ENCODE data around the gene BTBD7.

Gene BTBD7

DNA sequence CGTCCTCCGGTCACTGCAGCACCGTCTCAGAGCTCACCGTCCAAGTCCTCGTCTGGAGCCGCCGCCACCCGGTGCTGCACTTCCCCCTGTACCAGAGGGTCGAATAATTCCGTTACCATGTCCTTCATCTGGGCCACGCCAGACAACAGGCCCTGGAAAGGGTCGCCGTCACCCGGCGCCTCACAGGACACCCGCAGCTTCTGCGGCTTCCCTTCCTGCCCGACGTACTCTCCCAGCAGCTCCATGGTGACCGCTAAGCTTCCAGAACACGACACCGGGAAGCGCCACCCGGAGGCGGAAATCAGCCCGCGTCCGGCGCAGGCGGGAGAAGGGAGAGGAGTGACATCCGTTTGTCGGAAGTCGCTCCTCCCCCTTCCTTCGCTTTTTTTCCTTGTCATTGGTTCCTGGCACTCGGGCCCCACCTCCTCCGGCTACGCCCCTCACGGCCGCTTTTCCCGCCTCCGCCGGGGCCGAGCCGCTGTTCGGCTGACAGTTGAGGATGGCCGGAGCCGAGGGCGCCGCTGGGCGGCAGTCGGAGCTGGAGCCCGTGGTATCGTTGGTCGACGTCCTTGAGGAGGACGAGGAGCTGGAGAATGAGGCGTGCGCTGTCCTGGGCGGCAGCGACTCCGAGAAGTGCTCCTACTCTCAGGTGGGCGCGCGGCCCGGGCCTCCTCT is 125.9 kb downstream of the BTBD7 start, which contains the start of the genes GON7 and UBR7:
TSS of gene GON7 (minus strand) at position 273 of the 675 bp plus-strand sequence. CDS start at position 245, 28 bp downstream.
TSS of gene UBR7 (plus strand) at position 464 of the 675 bp plus-strand sequence. CDS start at position 500, 36 bp downstream.
- peak; percentile 72 to 83 for DNase-seq (ENCODE audit: low read depth in 1 of 2, low spot score in 1 of 2)

DNA sequence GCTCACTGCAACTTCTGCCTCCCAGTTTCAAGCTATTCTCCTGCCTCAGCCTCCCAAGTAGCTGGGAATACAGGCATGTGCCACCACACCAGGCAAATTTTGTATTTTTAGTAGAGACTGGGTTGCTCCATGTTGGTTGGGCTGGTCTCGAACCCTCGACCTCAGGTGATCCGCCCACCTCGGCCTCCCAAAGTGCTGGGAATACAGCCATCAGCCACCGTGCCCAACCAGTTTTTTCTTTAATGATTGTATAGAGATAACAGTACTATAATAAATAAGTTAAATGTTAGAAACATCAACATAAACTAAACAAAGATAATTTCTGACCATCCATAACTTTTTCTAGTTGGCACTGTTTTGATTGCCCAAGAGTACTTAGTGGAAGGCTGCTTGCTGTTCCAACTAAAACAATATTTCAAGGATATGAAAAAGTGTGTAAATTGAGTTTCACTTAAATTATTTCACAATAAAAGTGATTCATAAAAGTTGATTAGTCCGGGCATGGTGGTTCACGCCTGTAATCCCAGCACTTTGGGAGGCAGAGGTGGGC is 131.6 kb downstream of the BTBD7 start:
- DNase-seq (ENCODE audit: low read depth in 1 of 2, low spot score in 1 of 2): no peak

- DNase-seq (ENCODE audit: low read depth in 1 of 2, low spot score in 1 of 2): no peak
These were observed 132.3 kb downstream of the BTBD7 start for GRCh38 chr14:93200553-93200952.

DNA sequence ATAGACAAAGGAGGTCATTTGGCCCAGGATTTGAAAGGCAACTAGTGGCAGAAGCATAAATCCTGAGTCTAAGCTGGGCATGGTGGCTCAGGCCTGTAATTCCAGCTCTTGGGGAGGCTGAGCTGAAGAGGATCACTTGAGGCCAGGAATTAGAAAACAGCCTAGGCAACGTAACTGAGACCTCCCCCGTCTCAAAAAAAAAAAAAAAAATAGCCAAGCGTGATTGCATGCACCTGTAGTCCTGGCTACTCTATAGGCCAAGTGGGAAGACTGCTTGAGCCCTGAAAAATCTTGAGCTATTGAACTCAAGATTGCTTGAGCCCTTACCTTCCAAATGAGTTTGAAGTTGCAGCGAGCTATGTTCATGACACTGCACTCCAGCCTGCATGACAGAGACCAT is 133.8 kb downstream of the BTBD7 start:
- no peak for DNase-seq (ENCODE audit: low read depth in 1 of 2, low spot score in 1 of 2)

DNA sequence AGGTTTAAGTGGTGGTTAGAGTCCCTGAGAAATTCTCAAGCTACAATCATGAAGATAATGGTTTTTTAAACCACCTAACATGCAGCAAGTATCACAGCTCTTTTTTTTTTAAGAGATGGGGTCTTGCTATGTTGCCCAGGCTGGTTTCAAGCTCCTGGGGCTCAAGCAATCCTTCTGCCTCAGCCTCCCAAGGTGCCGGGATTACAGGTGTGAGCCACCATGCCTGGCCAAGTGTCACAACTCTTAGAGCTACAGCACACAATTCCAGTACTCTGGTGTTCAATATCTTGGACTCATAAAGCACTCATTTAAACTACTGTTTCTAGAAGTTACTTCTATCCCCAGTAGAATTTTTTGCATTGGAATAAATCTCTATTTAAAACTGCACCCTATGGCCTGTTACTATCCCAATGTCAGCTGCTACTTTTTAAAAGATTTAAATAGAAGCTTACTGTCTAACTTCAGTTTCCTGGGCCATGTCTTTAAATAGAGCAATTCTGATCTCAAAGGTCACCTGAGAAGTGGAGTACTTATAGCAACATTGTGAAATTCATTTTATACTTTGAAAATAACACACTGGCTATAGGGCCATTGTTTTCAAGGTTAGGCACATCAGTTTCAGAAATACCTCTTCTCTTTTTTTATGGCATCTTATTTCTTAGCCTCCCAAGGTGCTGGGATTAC is 137.4 kb downstream of the BTBD7 start:
- no peak for DNase-seq (ENCODE audit: low read depth in 1 of 2, low spot score in 1 of 2)

All from activated T-helper 1 cell treated with anti-CD3 and anti-CD28 coated beads, Interleukin-2, amount 50 U/mL, for 16 hours (primary cell).